Gastrocnemius medialis (tissue), 4 donors: ENCODE results near the gene MED22.

Experiments
- POLR2A ChIP-seq, 2 donors: fragments of 450-650 bp; IDR thresholded peaks; one replicate each; pipeline ENCODE4 v1.6.1; 2017; ENCODE audit warnings: antibody characterized with exemption in 2 of 2, mild to moderate bottlenecking in 2 of 2, moderate library complexity in 2 of 2
- TF ChIP-seq, protein P1 (sequence below), 5 experiments: fragments of 450-650 bp in 3 of 5; fragments of 200-600 bp in 2 of 5; sonication (generic) in 2 of 5; IDR thresholded peaks in 4 of 5; conservative IDR thresholded peaks in 1 of 5; 1 replicate in 4 of 5; 2 replicates in 1 of 5; pipeline ENCODE4 v1.5.1; 2016 to 2019; ENCODE audit warnings: antibody characterized with exemption in 5 of 5, mild to moderate bottlenecking in 3 of 5, moderate library complexity in 3 of 5

DNA sequence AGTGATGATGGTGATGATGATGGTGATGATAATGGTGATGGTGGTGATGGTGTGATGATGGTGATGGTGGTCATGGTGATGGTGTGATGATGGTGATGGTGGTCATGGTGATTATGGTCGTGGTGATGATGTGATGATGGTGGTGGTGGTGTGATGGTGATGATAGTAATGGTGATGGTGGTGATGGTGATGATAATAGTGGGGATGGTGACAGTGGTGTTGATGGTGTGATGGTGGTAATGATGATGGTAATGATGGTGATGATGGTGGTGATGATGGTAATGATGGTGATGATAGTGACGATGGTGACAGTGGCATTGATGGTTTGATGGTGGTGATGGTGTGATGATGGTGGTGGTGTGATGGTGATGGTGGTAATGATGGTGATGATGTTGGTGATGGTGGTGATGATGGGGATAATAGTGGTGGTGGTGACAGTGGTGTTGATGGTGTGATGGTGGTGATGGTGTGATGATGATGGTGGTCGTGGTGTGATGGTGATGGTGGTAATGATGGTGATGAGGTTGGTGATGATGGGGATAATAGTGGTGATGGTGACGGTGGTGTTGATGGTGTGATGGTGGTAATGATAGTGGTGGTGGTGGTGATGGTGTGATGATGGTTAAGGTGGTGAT, 34.7 kb upstream of the MED22 start:
- TF ChIP-seq, protein P1, sequence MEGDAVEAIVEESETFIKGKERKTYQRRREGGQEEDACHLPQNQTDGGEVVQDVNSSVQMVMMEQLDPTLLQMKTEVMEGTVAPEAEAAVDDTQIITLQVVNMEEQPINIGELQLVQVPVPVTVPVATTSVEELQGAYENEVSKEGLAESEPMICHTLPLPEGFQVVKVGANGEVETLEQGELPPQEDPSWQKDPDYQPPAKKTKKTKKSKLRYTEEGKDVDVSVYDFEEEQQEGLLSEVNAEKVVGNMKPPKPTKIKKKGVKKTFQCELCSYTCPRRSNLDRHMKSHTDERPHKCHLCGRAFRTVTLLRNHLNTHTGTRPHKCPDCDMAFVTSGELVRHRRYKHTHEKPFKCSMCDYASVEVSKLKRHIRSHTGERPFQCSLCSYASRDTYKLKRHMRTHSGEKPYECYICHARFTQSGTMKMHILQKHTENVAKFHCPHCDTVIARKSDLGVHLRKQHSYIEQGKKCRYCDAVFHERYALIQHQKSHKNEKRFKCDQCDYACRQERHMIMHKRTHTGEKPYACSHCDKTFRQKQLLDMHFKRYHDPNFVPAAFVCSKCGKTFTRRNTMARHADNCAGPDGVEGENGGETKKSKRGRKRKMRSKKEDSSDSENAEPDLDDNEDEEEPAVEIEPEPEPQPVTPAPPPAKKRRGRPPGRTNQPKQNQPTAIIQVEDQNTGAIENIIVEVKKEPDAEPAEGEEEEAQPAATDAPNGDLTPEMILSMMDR (IDR thresholded peaks at IDR 0.05 in 4 of 5, conservative IDR thresholded peaks at IDR 0.05 in 1 of 5), result no peak
- TF ChIP-seq POLR2A (IDR thresholded peaks at IDR 0.05), result no peak
